Hepatocyte (in vitro differentiated cells): ENCODE results near the gene SMAD3. TPM values are rescaled to one million over a fixed set of nuclear protein-coding genes. Genes with fewer than 3 reads are reported as not detected.

ENCODE experiments used
- DNase-seq: peaks from one replicate; pipeline ENCODE4 v3.0.0-alpha.2; 2016; ENCODE audit warnings: low spot score
- H2AFZ ChIP-seq: fragments of 200-600 bp; sonication (generic); 2 replicates; pipeline ENCODE4 v1.6.0; 2016; ENCODE audit warnings: antibody characterized with exemption, mild to moderate bottlenecking
- H3K27ac ChIP-seq: fragments of 200-600 bp; sonication (generic); 2 replicates; pipeline ENCODE4 v1.5.1; 2016; ENCODE audit warnings: mild to moderate bottlenecking
- H3K27me3 ChIP-seq: fragments of 200-600 bp; sonication (generic); 2 replicates; pipeline ENCODE4 v1.6.1; 2016
- H3K36me3 ChIP-seq: fragments of 200-600 bp; sonication (generic); replicated peaks from 2 replicates; pipeline ENCODE4 v1.5.1; 2016; ENCODE audit warnings: low read depth; ENCODE audit not compliant: insufficient read depth
- H3K4me1 ChIP-seq: fragments of 200-600 bp; sonication (generic); 2 replicates; pipeline ENCODE4 v1.5.1; 2016; ENCODE audit warnings: mild to moderate bottlenecking, moderate library complexity; ENCODE audit not compliant: insufficient read depth
- H3K4me2 ChIP-seq: fragments of 200-600 bp; sonication (generic); 2 replicates; pipeline ENCODE4 v1.6.0; 2016
- H3K4me3 ChIP-seq: fragments of 200-600 bp; sonication (generic); 2 replicates; pipeline ENCODE4 v1.5.1; 2016; ENCODE audit warnings: mild to moderate bottlenecking
- H3K79me2 ChIP-seq: fragments of 200-600 bp; sonication (generic); 2 replicates; pipeline ENCODE4 v1.6.0; 2017; ENCODE audit warnings: mild to moderate bottlenecking
- H3K9me2 ChIP-seq: fragments of 200-600 bp; sonication (generic); replicated peaks from 2 replicates; pipeline ENCODE4 v1.6.0; 2017; ENCODE audit warnings: mild to moderate bottlenecking; ENCODE audit not compliant: insufficient read depth
- H3K9me3 ChIP-seq: fragments of 200-600 bp; sonication (generic); 2 replicates; pipeline ENCODE4 v1.5.1; 2016; ENCODE audit warnings: low read depth, mild to moderate bottlenecking
- H4K20me1 ChIP-seq: fragments of 200-600 bp; sonication (generic); 2 replicates; pipeline ENCODE4 v1.6.0; 2016; ENCODE audit warnings: mild to moderate bottlenecking; ENCODE audit not compliant: insufficient read depth, poor library complexity, severe bottlenecking
- CTCF ChIP-seq: fragments of 200-600 bp; sonication (generic); IDR thresholded peaks from 2 replicates; pipeline ENCODE4 v1.5.1; 2016; ENCODE audit warnings: antibody characterized with exemption, mild to moderate bottlenecking; ENCODE audit not compliant: poor library complexity
- EZH2 ChIP-seq: fragments of 200-600 bp; sonication (generic); IDR thresholded peaks from 2 replicates; pipeline ENCODE4 v1.6.1; 2016; ENCODE audit warnings: antibody characterized with exemption, mild to moderate bottlenecking, borderline replicate concordance
- EZH2phosphoT487 ChIP-seq: fragments of 200-600 bp; sonication (generic); IDR thresholded peaks from one replicate; pipeline ENCODE4 v1.6.1; 2018; ENCODE audit warnings: antibody characterized with exemption, mild to moderate bottlenecking, low read depth, moderate library complexity; ENCODE audit not compliant: unreplicated experiment, severe bottlenecking
- WGBS: methylation state at CpG from one replicate; pipeline ENCODE4 v1.1.6; 2016; ENCODE audit warnings: low lambda C conversion rate; ENCODE audit errors: missing lambda C conversion rate; 5-methylcytosine and 5-hydroxymethylcytosine counted together
- polyA plus RNA-seq: library from polyadenylated mRNA; unstranded; fragments of >200 nt; fragmentation: Nextera tagmentation; extraction: Ambion mirVana; gene quantifications from 2 replicates; pipeline ENCODE4 v1.2.1, GENCODE V29; 2016
- total RNA-seq: library from RNA; depleted of rRNA; stranded (reverse); fragments of >200 nt; gene quantifications from 2 replicates; pipeline ENCODE4 v1.2.3, GENCODE V29; 2014

The SMAD3 gene
- total and polyA plus RNA-seq, 2 experiments from 2014 or later: 24.7 to 32.2 TPM

- Histone ChIP-seq H3K79me2 (no peaks in the 10 kb centered on the region), H4K20me1 (no peaks in the 10 kb centered on the region), H3K4me3 (no peak overlapping the region), H3K4me2 (no peak overlapping the region), H3K9me3 (no peaks in the 10 kb centered on the region), H3K27me3 (no peaks in the 10 kb centered on the region), H3K27ac (no peak overlapping the region), H3K4me1 (peaks cover 4% of the 10 kb centered on the region), H3K9me2 (no peaks in the 10 kb centered on the region), H2AFZ (no peak overlapping the region), H3K36me3 (no peaks in the 10 kb centered on the region)
- 95% methylated on average over 2 of the region's 2 CpGs for WGBS
- no peak for DNase-seq
- TF ChIP-seq EZH2 (no peak), EZH2phosphoT487 (no peak), CTCF (no peak)
These were observed 165.1 kb downstream of the SMAD3 start for GRCh38 chr15:67230504-67230903.

GRCh38 chr15:67232591-67232990, 167.2 kb downstream of the SMAD3 start:
- Histone ChIP-seq H3K4me3 (no peak overlapping the region), H3K4me2 (no peak overlapping the region), H2AFZ (no peak overlapping the region), H3K79me2 (peaks cover 7% of the 10 kb centered on the region), H3K9me3 (no peaks in the 10 kb centered on the region), H3K36me3 (no peaks in the 10 kb centered on the region), H3K9me2 (no peaks in the 10 kb centered on the region), H3K4me1 (peaks cover 4% of the 10 kb centered on the region), H3K27ac (no peak overlapping the region), H4K20me1 (no peaks in the 10 kb centered on the region), H3K27me3 (no peaks in the 10 kb centered on the region)
- 72% methylated on average over 3 of the region's 3 CpGs for WGBS
- DNase-seq: peak; percentile 44
- TF ChIP-seq CTCF (no peak), EZH2phosphoT487 (no peak), EZH2 (no peak)

- Histone ChIP-seq H3K9me3 (no peaks in the 10 kb centered on the region), H3K27ac (no peak overlapping the region), H4K20me1 (no peaks in the 10 kb centered on the region), H2AFZ (no peak overlapping the region), H3K4me1 (no peaks in the 10 kb centered on the region), H3K9me2 (no peaks in the 10 kb centered on the region), H3K4me2 (no peak overlapping the region), H3K27me3 (no peaks in the 10 kb centered on the region), H3K4me3 (no peak overlapping the region), H3K36me3 (no peaks in the 10 kb centered on the region), H3K79me2 (peaks cover 72% of the 10 kb centered on the region)
- 57% methylated on average over 3 of the region's 3 CpGs for WGBS
- peak; percentile 30 for DNase-seq
- TF ChIP-seq CTCF (peak; percentile 33), EZH2 (no peak), EZH2phosphoT487 (no peak)
These were observed 175.1 kb downstream of the SMAD3 start for GRCh38 chr15:67240235-67241131.
